ENCODE data around the gene ESR1.
A peak's percentile ranks its signal among the peaks of the same experiment; 100 is the strongest.
"Not testable (repeated sequence)": the region's sequence is repeated elsewhere in the genome, so short reads cannot be mapped to it uniquely, and the experiment has no call there.

The ESR1 gene

DNA sequence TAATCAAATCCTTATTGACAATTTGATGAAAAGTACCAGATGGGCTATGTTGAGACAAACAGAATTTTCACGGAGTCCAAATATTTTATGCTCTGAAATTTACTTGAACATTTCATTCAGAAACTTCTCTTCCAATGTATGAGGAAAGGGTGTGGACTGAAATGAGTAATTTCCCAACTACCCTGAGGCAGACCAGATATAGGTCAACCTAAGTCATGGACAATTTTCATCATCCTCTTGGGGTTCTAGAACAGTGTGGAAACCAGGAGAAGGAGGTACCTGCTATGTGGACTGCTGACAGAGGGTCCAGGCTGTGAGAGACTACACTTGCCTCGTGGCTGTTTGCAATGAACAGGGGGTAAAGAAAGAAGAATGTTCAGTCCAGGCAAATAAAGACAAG is 323.0 kb downstream of the ESR1 start:
- no peak for DNase-seq (ENCODE audit: low read depth)

GRCh38 chr6:152135755-152136448 is 328.4 kb downstream of the ESR1 start:
- DNase-seq (ENCODE audit: low read depth) = no peak

- no peak for DNase-seq (ENCODE audit: low read depth)
Observed at GRCh38 chr6:152136449-152136825, 329.0 kb downstream of the ESR1 start.

GRCh38 chr6:152138344-152138743 is 330.9 kb downstream of the ESR1 start:
- not testable (repeated sequence) for DNase-seq (ENCODE audit: low read depth)

- DNase-seq (ENCODE audit: low read depth) = no peak
Observed at GRCh38 chr6:152142105-152142504, 334.6 kb downstream of the ESR1 start.

DNA sequence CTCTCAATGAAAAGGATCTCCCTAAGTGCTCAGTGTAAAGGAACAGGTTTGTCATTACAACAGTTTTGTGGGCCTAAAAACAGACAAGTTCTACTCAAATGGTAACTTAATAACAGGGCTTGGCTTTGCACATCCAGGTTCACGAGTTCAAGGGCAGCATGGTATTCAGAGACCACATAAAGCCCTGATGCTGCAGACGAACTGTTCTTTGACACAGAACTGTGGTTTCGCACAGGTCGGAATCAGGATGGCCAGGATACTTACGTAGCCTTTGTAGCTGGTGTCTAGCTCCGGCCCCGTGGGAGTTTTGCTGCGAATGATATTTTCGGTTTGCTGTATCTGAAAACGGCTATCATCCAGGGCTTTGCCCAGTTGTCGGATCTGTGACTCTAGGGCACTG is 335.9 kb downstream of the ESR1 start:
- no peak for DNase-seq (ENCODE audit: low read depth)

GRCh38 chr6:152146385-152146784 is 338.9 kb downstream of the ESR1 start:
- no peak for DNase-seq (ENCODE audit: low read depth)

DNA sequence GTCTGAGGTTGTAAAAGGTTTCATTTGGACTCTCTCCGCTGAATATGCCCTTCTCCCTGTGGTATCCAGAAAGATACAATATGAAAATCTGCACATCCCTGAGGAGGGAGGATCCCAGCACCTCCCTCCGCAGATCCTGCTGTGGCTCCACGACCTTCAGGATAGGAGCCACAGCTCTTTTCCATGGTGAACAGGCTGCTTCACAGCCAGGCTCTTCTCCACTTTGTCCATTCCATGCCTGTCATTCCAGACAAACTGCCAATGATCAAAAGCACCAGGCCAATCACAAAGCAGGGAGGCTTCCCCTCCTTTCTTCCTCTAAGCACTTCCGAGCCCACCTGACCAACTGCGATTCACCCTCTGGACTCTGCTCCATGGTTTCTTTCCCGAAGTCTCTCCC is 339.8 kb downstream of the ESR1 start:
- no peak for DNase-seq (ENCODE audit: low read depth)

GRCh38 chr6:152148412-152148811 is 340.9 kb downstream of the ESR1 start:
- DNase-seq (ENCODE audit: low read depth) = no peak

- no peak for DNase-seq (ENCODE audit: low read depth)
Observed at GRCh38 chr6:152150196-152150595, 342.7 kb downstream of the ESR1 start.

DNA sequence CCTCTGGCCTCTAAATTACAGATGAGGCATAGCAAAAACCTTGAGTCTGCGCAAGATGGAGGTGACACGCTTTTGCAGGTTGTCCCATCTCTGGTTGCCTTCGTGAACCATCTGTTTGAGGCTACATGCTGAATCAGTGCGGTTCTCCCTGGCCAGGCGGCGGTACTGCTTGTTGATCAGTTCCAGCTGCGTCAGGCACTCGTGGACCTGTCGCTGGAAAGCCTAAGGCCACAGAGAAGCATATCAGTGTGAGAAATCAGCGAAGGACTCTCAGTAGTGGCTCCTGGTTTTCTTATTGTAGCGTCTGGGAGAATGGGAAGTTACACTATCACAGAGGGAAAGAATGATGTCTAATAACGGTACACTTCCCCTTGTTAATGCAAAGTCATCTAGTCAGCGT is 344.4 kb downstream of the ESR1 start:
- no peak for DNase-seq (ENCODE audit: low read depth)

DNA sequence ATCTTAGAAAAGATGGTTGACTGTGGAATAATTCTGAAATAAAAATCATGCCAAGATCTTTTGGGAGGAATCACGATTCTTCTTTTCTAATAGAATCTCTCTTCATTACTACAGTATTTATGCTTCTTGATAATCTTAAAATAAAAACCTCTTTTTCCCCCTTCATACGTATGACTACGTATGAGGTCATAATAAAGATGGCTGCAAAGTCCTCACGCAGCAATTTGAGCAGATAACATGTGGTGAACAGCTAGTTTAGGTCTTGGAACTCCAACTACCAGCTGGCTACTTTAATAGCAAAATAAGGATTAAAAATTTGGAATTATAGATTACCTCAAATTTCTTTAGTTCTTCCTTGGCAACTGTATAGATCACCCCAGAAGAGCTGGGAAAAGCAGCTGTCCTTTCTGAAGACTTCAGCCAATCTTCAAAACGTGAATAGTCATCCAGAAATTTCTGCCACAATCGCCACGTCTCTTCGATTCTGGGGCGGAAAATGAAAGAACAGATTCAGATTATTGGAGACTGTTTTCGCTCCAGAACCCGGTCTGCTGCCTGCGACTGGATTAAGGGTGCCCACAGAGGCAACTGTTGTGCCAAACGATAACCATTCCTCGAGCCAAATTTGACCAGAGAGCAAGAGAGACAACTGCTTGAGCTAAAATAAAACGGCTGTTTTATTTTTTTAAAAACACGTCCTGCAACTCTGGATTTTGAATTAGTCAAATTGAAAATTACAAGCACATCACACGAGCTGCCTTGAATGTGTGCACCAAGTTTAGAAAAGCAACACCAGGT is 347.3 kb downstream of the ESR1 start:
- no peak for DNase-seq (ENCODE audit: low read depth)

- no peak for DNase-seq (ENCODE audit: low read depth)
Observed at GRCh38 chr6:152155792-152156191, 348.3 kb downstream of the ESR1 start.

DNA sequence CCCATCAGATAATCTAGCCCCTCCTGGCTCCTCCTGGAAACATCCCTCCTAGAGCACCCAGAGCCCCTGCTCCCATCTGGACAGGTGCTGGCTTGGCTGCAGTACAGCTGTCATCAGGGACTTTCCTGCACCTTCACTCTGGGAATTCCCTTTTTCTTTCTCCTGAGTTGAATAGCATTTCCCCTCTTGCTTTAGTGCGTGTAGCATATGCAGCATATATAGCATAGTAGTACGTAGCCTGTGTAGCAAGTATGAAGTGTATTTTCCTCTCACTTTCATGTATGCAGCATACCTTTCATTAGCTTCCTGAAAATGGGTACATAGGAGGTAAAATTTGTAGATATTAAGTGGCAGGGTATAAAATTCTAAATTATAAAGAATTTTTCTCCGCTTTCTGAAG is 352.9 kb downstream of the ESR1 start:
- DNase-seq (ENCODE audit: low read depth) = no peak

- DNase-seq (ENCODE audit: low read depth) = no peak
Observed at GRCh38 chr6:152161501-152161900, 354.0 kb downstream of the ESR1 start.

DNA sequence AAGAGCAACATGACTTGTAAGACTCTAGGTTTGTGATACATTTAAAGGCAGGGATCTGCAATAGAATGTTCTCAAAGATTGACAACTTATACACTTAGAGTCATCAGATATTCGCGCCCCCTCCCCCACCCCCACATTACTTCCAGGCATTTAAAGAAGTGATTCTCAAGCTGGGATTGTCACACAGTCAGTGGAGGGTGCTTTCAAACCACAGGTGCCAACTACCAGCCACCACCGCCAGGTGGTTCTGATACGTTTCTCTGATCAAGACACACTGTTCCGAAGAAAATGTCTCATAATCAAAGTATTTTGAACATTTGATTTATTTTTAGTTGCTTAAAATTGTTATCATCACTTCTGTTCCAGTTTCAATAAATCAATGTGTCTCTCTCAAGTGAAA is 357.5 kb downstream of the ESR1 start:
- no peak for DNase-seq (ENCODE audit: low read depth)

GRCh38 chr6:152166497-152166896 is 359.0 kb downstream of the ESR1 start:
- no peak for DNase-seq (ENCODE audit: low read depth)

DNA sequence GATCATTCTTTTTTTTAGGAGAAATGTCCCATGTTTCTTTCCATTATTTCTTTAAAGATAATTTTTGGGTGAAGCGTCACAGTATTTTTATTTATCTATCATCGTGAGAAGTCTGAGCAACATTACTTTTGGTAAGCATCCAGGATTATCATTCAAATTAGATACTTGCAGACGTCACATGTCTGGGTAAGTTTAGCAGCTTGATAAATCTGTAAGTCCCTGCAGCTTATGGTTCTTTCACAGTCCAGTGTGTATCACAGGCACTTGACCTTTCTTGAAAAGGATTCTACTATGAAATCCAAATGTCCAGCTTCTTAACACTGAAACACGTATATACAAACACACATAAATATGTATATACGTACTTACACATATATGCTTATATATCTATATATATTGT is 359.4 kb downstream of the ESR1 start:
- no peak for DNase-seq (ENCODE audit: low read depth)

- no peak for DNase-seq (ENCODE audit: low read depth)
Observed at GRCh38 chr6:152167641-152168603, 360.4 kb downstream of the ESR1 start.

DNA sequence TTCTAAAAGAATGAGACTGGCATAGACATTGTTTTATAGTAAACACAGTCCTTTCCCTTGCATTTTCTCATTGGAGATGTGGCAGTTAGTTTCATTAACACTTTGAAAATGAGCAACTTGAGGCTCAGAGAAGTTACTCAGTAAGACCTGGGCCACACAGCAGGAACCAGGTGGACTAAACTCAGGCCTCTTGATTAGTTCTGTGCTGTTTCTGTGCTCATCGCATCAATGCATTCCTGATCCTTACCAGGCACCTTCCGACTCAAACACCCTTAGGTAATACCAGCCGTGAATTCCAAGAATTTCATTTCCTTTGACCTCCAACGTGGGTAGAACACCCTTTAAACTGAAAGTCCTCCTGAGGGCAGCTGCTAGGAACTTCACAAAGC is 362.8 kb downstream of the ESR1 start:
- no peak for DNase-seq (ENCODE audit: low read depth)

DNA sequence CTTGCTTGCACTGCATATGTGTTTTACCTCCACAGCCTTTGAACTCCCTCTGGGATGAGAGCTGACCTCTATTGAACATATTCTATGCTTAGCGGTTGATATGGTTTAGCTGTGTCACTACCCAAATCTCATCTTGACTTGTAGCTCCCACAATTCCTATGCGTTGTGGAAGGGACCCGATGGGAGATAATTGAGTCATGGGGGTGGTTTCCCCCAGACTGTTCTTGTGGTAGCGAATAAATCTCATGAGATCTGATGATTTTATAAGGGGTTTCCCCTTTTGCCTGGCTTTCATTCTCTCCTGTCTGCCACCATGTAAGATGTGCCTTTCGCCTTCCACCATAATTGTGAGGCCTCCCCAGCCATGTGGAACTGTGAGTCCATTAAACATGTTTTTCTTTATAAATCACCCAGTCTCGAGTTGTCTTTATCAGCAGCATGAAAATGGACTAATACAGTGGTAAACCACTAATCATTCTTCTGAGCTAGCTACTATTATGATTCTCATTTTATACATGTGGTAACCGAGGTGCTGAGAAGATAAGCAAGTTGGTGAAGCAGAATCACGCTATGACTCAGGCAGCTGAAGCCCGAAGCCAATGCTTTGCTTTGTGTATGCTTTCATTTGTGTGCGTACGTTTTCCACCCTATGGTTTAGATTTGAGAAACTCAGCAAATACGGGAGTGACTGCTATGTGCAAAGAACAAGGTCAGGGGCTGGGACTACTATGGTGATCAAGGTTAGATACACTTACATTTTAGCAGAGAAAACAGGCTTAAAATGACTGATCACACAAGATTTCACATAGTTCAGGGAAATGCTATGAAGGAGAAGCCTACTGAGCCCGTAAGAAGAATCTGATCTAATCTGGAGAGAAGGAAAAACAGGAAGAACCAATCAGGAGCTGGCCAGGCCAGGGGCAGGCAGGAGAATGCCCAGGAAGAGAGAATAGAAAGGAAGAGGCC is 363.5 kb downstream of the ESR1 start:
- DNase-seq (ENCODE audit: low read depth) = peak; percentile 26

Data from stimulated activated CD8-positive, alpha-beta memory T cell treated with anti-CD3 and anti-CD28 coated beads, Interleukin-4, amount 100 ng/mL, for 24 hours (primary cell).